ENCODE results near the gene SHROOM4.

DNA sequence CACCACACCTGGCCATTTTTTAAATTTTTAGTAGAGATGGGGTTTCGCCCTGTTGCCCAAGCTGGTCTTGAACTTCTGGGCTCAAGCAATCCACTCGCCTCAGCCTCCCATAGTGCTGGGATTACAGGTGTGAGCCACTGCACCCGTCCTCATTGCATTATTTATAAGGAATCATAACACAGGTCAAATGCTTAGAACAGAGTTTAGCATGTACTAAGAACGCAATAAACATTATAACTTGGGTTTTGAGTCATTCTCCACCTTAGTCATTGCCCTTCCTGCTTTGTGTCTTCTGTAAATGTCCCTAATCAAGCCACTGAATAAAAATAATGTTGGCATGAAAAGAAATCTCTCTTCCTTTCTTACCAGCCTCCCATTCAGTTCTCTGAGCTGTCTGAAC is 38.5 kb upstream of the SHROOM4 start:
- TF ChIP-seq, protein P1, sequence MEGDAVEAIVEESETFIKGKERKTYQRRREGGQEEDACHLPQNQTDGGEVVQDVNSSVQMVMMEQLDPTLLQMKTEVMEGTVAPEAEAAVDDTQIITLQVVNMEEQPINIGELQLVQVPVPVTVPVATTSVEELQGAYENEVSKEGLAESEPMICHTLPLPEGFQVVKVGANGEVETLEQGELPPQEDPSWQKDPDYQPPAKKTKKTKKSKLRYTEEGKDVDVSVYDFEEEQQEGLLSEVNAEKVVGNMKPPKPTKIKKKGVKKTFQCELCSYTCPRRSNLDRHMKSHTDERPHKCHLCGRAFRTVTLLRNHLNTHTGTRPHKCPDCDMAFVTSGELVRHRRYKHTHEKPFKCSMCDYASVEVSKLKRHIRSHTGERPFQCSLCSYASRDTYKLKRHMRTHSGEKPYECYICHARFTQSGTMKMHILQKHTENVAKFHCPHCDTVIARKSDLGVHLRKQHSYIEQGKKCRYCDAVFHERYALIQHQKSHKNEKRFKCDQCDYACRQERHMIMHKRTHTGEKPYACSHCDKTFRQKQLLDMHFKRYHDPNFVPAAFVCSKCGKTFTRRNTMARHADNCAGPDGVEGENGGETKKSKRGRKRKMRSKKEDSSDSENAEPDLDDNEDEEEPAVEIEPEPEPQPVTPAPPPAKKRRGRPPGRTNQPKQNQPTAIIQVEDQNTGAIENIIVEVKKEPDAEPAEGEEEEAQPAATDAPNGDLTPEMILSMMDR (conservative IDR thresholded peaks at IDR 0.05; ENCODE audit: low read depth in 2 of 2): no peak
- no peak for TF ChIP-seq POLR2AphosphoS5 (IDR thresholded peaks at IDR 0.05; ENCODE audit: low read depth)
- no peak for TF ChIP-seq EZH2 (IDR thresholded peaks at IDR 0.05; ENCODE audit: low read depth, unreplicated experiment)
- TF ChIP-seq ZNF114 (CRISPR knock-in tag; IDR thresholded peaks at IDR 0.05): no peak
- TF ChIP-seq EZH2phosphoT487 (IDR thresholded peaks at IDR 0.05; ENCODE audit: unreplicated experiment): no peak
- TF ChIP-seq, protein P2, sequence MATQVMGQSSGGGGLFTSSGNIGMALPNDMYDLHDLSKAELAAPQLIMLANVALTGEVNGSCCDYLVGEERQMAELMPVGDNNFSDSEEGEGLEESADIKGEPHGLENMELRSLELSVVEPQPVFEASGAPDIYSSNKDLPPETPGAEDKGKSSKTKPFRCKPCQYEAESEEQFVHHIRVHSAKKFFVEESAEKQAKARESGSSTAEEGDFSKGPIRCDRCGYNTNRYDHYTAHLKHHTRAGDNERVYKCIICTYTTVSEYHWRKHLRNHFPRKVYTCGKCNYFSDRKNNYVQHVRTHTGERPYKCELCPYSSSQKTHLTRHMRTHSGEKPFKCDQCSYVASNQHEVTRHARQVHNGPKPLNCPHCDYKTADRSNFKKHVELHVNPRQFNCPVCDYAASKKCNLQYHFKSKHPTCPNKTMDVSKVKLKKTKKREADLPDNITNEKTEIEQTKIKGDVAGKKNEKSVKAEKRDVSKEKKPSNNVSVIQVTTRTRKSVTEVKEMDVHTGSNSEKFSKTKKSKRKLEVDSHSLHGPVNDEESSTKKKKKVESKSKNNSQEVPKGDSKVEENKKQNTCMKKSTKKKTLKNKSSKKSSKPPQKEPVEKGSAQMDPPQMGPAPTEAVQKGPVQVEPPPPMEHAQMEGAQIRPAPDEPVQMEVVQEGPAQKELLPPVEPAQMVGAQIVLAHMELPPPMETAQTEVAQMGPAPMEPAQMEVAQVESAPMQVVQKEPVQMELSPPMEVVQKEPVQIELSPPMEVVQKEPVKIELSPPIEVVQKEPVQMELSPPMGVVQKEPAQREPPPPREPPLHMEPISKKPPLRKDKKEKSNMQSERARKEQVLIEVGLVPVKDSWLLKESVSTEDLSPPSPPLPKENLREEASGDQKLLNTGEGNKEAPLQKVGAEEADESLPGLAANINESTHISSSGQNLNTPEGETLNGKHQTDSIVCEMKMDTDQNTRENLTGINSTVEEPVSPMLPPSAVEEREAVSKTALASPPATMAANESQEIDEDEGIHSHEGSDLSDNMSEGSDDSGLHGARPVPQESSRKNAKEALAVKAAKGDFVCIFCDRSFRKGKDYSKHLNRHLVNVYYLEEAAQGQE (IDR thresholded peaks at IDR 0.05; ENCODE audit: unreplicated experiment): no peak
- TF ChIP-seq CREB1 (CRISPR knock-in tag; IDR thresholded peaks at IDR 0.05; ENCODE audit: low read depth): no peak
- TF ChIP-seq, protein P3, sequence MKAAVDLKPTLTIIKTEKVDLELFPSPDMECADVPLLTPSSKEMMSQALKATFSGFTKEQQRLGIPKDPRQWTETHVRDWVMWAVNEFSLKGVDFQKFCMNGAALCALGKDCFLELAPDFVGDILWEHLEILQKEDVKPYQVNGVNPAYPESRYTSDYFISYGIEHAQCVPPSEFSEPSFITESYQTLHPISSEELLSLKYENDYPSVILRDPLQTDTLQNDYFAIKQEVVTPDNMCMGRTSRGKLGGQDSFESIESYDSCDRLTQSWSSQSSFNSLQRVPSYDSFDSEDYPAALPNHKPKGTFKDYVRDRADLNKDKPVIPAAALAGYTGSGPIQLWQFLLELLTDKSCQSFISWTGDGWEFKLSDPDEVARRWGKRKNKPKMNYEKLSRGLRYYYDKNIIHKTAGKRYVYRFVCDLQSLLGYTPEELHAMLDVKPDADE (IDR thresholded peaks at IDR 0.05): no peak
- no peak for TF ChIP-seq ZNF331 (CRISPR knock-in tag; IDR thresholded peaks at IDR 0.05; ENCODE audit: low read depth)
- TF ChIP-seq JUNB (IDR thresholded peaks at IDR 0.05; ENCODE audit: unreplicated experiment): no peak
- TF ChIP-seq STAT1 (IDR thresholded peaks at IDR 0.05; ENCODE audit: unreplicated experiment): no peak
- TF ChIP-seq NANOG (IDR thresholded peaks at IDR 0.05; ENCODE audit: borderline replicate concordance): no peak
- TF ChIP-seq, protein P4, sequence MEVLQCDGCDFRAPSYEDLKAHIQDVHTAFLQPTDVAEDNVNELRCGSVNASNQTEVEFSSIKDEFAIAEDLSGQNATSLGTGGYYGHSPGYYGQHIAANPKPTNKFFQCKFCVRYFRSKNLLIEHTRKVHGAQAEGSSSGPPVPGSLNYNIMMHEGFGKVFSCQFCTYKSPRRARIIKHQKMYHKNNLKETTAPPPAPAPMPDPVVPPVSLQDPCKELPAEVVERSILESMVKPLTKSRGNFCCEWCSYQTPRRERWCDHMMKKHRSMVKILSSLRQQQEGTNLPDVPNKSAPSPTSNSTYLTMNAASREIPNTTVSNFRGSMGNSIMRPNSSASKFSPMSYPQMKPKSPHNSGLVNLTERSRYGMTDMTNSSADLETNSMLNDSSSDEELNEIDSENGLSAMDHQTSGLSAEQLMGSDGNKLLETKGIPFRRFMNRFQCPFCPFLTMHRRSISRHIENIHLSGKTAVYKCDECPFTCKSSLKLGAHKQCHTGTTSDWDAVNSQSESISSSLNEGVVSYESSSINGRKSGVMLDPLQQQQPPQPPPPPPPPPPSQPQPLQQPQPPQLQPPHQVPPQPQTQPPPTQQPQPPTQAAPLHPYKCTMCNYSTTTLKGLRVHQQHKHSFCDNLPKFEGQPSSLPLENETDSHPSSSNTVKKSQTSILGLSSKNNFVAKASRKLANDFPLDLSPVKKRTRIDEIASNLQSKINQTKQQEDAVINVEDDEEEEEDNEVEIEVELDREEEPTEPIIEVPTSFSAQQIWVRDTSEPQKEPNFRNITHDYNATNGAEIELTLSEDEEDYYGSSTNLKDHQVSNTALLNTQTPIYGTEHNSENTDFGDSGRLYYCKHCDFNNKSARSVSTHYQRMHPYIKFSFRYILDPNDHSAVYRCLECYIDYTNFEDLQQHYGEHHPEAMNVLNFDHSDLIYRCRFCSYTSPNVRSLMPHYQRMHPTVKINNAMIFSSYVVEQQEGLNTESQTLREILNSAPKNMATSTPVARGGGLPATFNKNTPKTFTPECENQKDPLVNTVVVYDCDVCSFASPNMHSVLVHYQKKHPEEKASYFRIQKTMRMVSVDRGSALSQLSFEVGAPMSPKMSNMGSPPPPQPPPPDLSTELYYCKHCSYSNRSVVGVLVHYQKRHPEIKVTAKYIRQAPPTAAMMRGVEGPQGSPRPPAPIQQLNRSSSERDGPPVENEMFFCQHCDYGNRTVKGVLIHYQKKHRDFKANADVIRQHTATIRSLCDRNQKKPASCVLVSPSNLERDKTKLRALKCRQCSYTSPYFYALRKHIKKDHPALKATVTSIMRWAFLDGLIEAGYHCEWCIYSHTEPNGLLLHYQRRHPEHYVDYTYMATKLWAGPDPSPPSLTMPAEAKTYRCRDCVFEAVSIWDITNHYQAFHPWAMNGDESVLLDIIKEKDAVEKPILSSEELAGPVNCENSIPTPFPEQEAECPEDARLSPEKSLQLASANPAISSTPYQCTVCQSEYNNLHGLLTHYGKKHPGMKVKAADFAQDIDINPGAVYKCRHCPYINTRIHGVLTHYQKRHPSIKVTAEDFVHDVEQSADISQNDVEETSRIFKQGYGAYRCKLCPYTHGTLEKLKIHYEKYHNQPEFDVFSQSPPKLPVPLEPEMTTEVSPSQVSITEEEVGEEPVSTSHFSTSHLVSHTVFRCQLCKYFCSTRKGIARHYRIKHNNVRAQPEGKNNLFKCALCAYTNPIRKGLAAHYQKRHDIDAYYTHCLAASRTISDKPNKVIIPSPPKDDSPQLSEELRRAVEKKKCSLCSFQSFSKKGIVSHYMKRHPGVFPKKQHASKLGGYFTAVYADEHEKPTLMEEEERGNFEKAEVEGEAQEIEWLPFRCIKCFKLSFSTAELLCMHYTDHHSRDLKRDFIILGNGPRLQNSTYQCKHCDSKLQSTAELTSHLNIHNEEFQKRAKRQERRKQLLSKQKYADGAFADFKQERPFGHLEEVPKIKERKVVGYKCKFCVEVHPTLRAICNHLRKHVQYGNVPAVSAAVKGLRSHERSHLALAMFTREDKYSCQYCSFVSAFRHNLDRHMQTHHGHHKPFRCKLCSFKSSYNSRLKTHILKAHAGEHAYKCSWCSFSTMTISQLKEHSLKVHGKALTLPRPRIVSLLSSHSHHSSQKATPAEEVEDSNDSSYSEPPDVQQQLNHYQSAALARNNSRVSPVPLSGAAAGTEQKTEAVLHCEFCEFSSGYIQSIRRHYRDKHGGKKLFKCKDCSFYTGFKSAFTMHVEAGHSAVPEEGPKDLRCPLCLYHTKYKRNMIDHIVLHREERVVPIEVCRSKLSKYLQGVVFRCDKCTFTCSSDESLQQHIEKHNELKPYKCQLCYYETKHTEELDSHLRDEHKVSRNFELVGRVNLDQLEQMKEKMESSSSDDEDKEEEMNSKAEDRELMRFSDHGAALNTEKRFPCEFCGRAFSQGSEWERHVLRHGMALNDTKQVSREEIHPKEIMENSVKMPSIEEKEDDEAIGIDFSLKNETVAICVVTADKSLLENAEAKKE (CRISPR knock-in tag; IDR thresholded peaks at IDR 0.05): no peak
